ENCODE results near the gene C1orf159.

C1orf159 gene

GRCh38 chr1:1045129-1045528, 70.8 kb downstream of the C1orf159 start:
- H3K27me3 ChIP-seq (ENCODE audit: insufficient read depth, poor library complexity, severe bottlenecking) = peaks cover 5% of the 10 kb centered on the region
- TF ChIP-seq SPI1 (IDR thresholded peaks at IDR 0.05; ENCODE audit: borderline replicate concordance, low read depth) = no peak
- no peak for TF ChIP-seq CTCF (IDR thresholded peaks at IDR 0.05; ENCODE audit: insufficient read depth, low read length)
- no peak for TF ChIP-seq GABPA (IDR thresholded peaks at IDR 0.05; ENCODE audit: low read depth)
- TF ChIP-seq POLR2AphosphoS5 (IDR thresholded peaks at IDR 0.05; ENCODE audit: low read depth) = no peak
- TF ChIP-seq REST (IDR thresholded peaks at IDR 0.05; ENCODE audit: insufficient replicate concordance, low read depth) = no peak

GRCh38 chr1:1044455-1045078, 71.3 kb downstream of the C1orf159 start:
- TF ChIP-seq SPI1 (IDR thresholded peaks at IDR 0.05; ENCODE audit: borderline replicate concordance, low read depth) (no peak), GABPA (IDR thresholded peaks at IDR 0.05; ENCODE audit: low read depth) (no peak), CTCF (IDR thresholded peaks at IDR 0.05; ENCODE audit: insufficient read depth, low read length) (no peak), POLR2AphosphoS5 (IDR thresholded peaks at IDR 0.05; ENCODE audit: low read depth) (no peak), REST (IDR thresholded peaks at IDR 0.05; ENCODE audit: insufficient replicate concordance, low read depth) (no peak)
- H3K27me3 ChIP-seq (ENCODE audit: insufficient read depth, poor library complexity, severe bottlenecking) = peaks cover 10% of the 10 kb centered on the region
- DNase-seq (ENCODE audit: low read depth in 1 of 2, low spot score in 1 of 2) = no peak
- no peak overlapping the region for H3K4me3 ChIP-seq (replicated peaks; ENCODE audit: insufficient read depth, low read length)
- no peak overlapping the region for H3K27ac ChIP-seq (replicated peaks)

More at GRCh38 chr1:1045129-1045528, 70.8 kb downstream of the C1orf159 start:
- Histone ChIP-seq H3K27ac (replicated peaks) (no peak overlapping the region), H3K4me3 (replicated peaks; ENCODE audit: insufficient read depth, low read length) (no peak overlapping the region)
- DNase-seq (ENCODE audit: low read depth in 1 of 2, low spot score in 1 of 2) = no peak

- Histone ChIP-seq H3K27ac (replicated peaks) (no peak overlapping the region), H3K4me3 (replicated peaks; ENCODE audit: insufficient read depth, low read length) (no peak overlapping the region), H3K27me3 (ENCODE audit: insufficient read depth, poor library complexity, severe bottlenecking) (peaks cover 10% of the 10 kb centered on the region)
- DNase-seq (ENCODE audit: low read depth in 1 of 2, low spot score in 1 of 2) = no peak
- TF ChIP-seq POLR2AphosphoS5 (IDR thresholded peaks at IDR 0.05; ENCODE audit: low read depth) = no peak
- TF ChIP-seq SPI1 (IDR thresholded peaks at IDR 0.05; ENCODE audit: borderline replicate concordance, low read depth) = no peak
- TF ChIP-seq REST (IDR thresholded peaks at IDR 0.05; ENCODE audit: insufficient replicate concordance, low read depth) = no peak
- TF ChIP-seq CTCF (IDR thresholded peaks at IDR 0.05; ENCODE audit: insufficient read depth, low read length) = no peak
- no peak for TF ChIP-seq GABPA (IDR thresholded peaks at IDR 0.05; ENCODE audit: low read depth)
Observed at GRCh38 chr1:1043921-1044320, 72.0 kb downstream of the C1orf159 start.
